Astrocyte of the hippocampus (primary cell): ENCODE data around the gene RAVER2.
A peak's percentile ranks its signal among the peaks of the same experiment; 100 is the strongest.

Experiments used
- DNase-seq: peaks from one replicate; pipeline ENCODE4 v3.0.0; 2011; ENCODE audit warnings: low read depth, low spot score

RAVER2 gene

DNA sequence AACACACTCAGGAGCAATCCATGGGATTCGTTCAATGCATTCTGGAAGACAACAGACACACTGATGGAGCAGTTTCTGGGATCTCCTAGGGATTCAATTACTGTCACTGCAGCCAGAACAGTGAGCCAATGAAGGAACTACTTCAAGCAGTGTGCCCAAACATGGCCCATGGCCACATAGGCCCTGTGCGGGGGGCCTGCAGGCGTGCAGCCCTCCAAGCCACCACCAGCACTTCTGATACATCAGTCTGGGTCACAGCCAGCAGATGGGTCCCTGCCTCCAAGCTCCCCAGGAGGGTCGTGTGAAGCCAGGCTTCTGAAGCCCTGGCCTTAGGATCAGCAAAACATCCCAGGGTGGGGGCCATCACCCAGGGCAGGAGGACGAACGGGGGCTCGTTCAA lies 99.3 kb downstream of the RAVER2 start:
- no peak for DNase-seq

DNA sequence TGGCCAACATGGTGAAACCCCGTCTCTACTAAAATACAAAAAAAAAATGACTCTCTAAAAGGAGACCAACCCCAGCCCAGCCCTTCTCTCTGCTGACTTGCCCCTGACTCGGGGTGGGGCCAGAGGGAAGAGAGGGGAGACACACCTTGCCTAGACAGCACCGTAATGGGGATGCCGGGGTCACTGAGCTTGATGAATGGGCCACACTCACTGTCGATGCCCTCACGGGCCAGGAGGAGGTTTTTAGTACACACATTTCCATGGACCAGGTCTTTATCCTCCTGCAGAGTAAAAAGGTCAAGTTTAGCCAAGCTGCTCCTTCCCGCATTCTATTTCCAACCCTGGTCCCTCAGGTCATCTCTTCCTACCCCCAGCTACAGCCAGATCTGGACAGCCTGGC lies 99.7 kb downstream of the RAVER2 start:
- DNase-seq, result no peak

DNA sequence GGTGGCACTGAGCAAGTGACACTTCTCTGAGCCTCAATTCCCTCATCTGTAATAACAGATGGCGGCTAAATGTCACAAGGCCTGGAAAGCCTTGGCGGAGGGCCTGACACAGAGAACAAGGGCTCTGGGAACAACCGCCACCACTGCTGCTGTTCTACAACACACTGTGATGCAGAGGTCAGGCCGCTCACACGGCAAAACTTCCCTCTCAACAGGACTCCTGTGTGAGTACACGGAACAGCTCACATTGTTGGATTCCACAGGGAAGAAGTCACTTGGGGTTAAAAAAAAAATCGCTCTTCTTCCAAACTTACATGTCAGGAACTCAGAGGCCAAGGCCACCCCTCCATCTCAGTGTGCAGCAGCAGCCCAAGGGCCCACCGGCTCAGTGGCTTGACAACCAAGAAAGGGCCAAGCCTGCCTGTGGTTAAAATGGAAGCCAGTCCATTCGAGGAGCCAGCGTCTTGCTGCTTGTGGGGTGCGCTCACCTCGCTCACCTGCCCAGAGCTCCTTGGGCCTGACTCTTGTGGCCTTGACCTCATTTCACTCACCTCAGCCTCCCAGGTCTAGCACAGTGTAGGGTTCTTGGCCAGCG lies 101.1 kb downstream of the RAVER2 start:
- no peak for DNase-seq

DNA sequence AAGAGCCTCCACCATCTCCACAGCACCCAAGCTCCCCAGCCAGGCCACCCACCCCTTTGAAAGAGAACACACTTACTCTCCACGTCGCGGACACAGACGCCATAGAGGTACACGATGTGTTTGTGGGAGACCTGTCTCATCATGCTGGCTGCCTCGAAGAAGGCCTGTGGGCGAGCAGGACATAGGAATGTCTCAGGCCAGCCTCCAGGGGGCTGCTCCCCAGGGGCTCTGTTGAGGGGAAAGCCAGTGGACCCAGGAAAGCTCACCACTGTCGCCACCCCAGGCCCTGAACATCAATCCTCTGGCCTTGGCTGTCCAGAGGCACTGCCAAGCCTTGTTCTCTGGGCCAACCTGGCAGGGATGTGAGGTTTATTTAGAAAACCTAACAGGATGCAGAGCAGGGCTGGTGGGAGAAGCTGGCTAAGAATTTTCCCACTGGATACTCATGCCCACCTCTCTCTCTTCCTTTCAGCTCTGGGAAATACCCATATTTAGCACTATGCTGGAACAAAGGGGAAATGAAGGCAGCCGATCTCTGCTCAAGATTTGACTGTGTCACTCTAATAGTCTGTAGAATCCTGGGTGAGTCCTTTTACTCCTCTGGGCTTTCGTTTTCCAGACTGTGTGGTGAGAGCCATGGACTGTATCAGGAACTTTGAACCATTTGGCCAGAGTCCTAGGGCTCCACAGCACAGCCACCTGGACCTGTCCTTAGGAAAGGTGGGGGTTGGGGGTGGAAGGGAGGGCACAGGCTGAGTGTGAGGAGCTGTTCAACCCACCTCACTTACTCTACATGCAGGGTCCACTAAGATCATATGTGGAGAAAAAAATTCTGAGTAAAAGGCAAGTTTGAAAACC lies 101.9 kb downstream of the RAVER2 start:
- no peak for DNase-seq

DNA sequence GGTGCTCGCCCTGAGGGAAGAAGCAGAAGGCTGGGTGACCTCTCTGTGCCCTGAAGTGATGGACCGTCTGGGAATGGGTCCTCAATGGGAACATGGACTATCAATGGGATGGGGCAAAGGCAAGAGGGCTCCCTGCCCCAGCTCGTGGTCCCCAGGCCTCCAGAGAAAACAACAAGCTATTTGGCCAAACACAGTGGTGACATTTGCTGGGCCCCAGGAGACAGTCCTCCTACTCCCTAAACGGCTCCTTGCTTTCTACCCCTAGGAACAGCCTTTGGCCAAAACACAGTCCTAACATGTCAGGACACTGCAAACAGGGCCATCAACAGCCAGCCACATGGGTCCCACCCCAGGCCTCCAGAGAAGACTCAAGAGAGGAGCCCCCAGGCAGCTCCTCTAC lies 102.8 kb downstream of the RAVER2 start:
- DNase-seq, result no peak

DNA sequence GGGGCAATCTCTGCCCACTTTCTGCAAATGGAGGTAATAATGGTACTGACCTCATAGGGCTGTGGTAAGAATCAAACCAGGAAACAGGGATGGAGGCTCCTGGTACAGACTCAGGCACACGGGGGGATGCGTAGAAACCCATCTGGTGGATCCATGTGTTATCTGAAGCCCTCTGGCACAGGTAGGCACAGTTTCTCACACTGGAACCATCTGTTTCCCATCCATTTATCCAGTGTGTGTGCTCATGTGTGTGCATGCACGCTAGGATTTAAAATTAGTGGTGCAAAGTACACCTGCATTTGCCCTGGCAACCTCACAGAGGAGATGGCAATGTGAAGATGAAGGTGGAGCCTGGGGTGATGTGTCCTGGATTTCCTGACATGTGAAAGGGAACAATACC lies 103.3 kb downstream of the RAVER2 start:
- DNase-seq, result no peak

DNA sequence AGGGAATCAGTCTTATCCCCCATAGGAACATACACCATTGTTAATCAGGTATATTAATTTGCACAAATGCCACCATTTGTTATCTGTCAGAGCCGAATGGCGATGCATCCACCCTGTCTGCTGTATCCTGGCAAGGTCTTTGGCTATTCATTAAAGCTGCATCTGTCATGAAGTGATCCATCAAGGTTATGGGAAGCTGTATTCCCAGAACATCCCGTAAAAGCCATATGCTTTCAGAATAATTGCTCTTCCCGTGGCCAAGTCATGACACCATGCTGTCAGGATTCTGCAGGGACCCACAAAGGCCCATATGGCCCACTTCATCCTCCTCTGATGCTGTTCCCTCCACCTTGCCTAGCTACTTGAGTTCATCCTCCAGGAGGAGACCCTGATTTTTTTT lies 103.9 kb downstream of the RAVER2 start:
- DNase-seq, result no peak

DNA sequence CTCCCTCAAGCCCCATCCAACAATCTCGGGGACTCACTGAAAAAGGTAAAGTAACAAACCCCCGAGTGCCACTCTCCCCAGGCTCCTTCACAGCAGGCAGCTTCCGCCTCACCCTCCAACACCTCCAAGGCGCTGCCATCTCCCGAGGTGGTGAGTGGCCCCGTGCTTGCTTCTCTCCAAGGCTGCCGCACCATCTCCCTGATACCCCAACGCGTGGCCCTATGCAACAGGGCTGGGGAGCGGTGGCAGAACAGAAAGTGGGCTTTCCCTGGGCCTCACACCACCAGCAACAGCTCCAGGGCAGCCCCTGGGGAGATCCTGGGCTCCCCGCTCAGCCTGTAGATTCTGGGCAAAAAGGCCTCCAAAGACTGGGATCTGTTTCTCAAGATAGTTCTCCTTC lies 105.1 kb downstream of the RAVER2 start:
- DNase-seq, result no peak

DNA sequence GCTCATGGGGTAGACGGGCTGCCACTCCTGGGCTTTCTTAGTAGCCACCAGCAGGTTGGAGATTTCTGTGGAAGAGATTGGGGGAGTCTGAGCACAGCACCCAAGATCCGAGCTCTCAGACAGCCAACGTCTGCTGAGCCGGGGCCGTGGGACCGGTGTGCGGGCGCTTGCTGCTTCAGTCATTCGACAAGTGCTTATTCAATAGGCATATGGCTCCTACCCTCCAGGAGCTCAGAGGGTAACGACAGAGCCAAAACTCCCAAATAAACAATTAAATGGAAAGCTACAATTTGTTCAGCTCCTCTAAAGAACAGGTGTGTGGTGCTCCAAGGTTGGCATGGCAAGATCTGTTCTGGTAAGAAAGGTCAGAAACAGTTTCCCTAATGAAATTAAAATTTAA lies 106.0 kb downstream of the RAVER2 start:
- no peak for DNase-seq

DNA sequence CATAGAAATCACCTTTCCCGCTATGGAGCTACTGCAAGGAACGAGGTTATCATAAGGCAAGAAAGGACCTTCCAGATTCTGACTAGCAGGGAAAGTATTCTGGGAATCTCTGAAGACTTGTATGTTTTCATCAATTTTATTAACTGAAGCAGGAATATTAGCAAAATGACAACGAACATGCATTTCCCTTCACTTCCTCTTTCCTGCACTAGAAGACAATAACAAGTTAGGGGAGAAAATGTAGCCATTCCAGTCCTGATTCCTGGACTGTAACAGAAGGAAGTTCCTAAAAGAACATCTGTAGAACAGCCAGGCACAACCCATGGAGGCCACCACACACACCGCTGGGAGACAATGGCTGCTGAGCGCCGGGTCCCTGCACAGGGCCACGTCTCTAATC lies 106.8 kb downstream of the RAVER2 start:
- no peak for DNase-seq

DNA sequence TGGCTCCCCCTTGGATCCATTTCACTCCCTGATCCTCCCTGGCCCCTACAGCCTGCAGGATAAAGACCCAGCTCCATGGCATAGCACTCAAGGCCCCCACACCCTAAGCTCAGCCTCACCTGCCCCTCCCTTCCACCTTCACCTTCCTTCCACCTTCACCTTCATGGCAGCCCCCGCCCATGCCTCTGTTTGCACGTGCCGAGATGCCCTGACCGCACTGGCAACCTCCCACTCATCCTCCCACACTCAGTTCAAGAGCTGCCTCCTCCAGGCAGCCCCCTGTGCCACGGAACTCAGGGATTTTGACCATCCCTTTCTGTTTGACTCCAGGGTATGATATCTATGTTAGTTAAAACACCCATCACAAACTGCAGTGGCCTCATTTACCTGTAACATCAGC lies 109.8 kb downstream of the RAVER2 start:
- no peak for DNase-seq

DNA sequence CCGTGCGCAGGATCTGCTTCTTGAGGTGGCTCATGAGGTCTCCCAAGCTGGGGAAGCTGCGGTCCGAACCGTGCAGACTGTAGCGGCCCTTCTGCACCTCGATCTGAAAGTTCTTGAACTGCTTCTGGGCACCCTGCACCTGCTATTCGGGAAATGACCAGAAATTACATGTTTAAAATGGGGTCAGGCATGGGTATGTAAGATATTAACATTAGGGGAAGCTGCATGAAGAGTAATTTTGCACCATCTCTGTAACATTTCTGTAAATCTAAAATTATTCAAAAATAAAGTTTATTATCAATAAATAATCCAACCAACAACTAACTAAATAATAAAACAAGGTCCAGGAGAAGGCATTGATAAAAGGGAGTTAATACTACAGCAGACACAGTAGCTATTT lies 110.7 kb downstream of the RAVER2 start:
- DNase-seq, result no peak

DNA sequence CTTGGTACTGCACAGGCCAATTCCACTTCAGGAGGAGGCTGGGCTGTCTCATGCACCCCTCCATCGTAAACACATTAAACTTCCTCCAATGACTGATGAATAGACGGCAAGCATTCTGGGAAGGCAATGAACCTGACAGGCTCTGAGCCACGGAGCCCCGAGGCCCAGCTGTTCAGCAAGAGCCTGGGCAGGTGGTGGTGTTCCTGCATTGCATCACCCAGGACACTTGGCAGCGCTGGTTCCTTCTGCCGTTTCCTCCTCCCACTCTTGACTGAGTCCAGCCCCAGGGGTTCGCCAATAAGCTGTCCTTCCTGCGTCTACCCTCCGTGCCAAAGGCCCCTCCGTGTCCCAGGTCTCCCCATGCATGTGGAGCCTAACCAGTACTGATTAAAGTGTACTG lies 111.7 kb downstream of the RAVER2 start:
- no peak for DNase-seq

DNA sequence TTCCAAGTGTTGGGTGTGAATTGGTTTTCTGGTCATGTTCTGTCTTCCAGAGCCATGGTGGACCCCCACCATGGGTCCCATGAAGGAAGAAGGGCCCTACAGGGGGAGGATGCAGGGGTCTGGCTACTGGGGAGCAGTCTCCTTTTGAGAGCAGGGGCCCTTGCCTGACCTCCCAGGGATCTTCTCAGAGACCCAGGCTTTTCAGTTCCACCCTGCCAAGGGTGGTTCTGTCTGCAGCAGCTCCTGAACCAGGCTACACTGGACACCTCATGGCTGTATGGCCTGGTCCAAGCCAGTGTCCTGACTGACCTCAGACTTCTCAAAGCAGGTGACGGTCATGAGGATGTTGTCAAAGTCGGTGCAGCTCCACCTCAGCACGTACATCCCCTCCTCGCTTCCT lies 112.5 kb downstream of the RAVER2 start:
- no peak for DNase-seq

DNA sequence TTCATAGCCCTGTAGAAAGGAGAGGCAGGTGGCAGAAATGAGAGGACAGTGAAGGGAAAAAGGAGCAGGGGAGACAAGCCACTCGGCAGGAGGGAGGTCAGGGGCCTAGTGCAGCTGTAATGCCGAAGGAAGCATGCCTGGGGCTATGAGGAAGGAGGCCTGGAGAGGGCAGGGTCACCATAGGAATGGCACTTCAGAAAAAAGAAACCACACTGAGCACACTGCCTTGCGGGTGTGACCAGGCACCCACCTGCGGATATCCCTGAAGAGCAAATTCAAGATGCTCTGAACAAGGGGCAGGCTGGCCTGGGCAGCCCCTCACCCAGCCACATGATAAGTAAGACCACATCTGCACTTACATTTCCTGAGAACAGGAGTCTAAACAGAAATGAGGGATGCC lies 116.7 kb downstream of the RAVER2 start:
- peak; percentile 44 for DNase-seq

DNA sequence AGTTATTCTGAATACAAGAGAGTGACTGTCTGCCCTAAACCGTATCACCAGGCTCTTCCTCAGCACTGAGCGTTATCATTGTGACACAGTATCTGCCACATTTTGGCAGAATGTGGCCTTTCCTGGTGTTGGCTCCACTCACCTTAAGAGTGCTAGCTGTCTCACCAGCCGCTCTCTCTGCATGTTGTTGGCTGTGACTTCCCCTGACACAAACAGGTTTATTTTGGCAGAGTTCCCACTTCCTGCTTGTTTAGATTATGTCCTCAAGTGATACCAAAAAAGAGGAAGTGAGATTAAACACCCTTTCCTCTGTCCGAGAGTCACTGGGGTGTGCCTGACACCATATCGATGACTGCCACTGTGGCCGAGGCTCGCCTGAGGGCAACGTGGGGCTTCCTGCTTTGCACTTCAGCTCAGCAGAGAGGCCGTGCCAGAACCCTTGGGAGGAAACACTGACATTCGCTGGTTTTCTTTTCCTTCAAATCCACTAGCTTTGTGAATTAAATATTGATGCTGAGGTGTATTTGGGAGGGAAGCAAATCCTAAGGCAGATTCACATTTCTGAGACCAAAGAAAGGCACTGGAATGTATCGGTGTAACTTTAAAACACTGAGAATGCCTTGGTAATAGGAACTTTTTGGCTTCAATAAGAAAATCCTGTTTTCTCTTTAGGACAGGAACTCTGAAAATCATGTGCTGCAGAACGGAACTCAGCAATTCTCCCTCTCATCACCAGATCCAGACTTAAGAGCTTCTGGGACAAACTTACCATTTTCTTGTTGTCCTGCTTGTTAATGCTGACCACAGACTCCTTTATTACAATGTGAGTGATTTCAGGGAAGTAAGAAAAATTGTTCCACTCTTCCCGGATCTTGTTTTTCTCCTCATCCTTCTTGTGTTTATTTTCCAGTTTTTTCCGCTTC lies 119.4 kb downstream of the RAVER2 start:
- no peak for DNase-seq

DNA sequence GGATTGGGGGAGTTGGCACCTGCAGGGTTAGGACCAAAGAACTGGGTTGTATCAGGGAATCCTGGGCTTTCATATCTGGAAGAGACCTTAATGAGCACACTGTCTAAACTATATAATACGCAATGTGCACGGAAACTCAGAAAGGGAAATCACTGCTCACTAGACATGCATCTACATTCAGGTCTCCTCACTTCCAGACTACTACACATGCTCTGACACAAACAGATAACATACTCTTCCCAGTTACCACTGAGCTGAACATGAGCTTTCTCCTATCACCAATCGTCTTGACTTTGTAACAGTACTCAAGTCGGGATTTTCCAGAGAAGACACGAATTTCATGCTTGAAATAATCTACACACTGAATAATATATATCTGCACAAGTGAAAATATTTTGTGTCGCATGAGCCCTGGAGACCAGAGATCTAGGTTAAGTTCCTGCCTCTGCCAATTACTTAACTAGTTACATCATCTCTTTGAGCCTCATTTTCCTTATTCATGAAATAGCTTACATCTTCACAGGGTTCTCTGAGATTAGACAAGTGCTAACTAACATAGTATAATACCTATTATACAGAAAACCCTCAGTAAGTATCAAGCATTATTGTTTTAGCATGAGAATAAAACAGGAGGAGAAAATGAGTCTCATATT lies 120.4 kb downstream of the RAVER2 start:
- no peak for DNase-seq

DNA sequence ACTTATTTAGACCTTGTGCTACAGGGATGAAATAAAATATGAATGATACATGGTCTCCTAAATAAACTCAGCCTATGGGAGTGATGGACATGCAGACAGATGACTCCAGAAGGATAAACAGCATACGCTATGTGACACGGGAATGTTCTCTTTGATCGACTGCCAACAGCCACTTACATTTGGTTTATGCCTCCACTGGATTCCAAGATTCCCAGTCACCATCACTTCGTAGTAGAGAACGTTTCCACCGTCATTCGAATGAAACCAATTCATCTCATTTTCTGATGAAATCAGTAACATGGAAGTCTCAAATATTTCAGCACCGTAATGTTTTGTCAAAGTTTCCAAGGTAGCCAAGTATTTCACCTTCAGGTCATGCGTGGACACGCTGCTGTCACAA lies 121.8 kb downstream of the RAVER2 start:
- DNase-seq, result peak; percentile 21

DNA sequence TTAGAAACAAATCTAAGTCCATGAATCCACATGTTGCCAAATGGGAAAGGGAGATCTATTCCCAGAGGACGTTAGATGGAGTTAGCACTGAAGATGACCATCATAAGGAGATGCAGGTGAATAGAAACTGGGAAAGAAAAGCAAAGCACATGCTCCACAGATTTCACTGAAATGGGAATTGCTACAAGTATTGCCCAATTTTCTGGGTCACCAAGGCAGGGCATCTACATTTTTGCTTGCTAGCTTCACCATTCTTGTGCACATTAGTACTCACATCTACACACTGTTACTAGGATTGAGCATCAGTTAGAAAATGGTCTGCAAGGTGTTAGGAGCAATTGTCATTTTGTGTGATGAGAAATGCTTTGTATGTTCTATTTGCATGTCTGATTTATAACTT lies 122.4 kb downstream of the RAVER2 start:
- DNase-seq, result no peak

DNA sequence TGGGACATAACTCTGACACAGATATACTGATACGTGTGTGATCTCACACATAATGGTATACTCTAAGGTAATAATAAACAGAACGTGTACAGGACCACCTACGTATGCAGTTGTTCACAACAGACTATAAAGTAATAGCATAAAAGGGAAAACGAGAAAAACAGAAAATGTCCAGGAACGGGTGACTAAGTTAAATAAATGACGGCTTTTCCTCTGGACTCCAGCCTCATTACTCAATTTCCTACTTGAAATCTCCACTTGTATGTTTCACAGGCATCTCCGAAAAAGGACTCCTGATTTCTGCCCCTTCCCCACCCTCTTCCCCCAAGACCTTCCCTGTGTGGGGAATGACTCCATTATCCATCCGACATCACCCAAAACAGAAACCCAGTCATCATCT lies 126.4 kb downstream of the RAVER2 start:
- DNase-seq, result no peak

DNA sequence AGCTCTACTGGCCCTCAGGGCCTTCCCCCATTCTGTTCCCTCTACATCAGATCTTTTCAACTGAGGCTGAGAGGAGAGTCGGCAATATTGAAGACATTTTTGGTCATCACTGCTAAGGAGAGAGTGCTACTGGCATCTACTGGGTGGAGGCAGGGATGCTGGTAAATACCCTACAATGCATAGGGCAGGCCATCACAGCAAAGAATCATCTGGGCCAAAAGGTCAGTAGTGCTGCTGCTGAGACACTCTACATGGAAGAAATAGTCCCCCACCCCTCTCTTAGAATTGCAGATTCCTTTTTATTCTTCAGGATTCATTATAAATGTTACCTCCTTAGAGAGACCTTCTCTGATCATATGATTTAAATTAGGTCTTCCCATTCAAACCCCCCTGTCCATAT lies 127.2 kb downstream of the RAVER2 start:
- no peak for DNase-seq

DNA sequence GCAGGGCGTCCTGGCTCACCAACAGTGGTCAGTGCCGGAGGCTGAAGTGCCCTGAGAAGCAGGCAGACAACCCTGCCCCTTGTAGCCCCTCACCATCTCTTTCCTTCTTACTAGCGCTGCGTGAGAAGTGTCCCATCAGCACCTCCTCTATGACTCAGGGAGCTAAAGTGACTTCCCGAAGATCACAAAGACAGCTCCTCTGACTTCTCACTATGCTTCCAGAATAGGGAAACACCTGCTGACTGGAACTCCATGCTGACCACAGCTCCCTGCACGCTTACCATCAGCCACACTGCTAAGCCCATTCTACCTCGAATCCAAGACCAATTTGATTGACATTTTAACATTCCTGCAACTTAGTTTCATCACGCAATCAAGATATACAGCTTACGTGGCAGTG lies 128.7 kb downstream of the RAVER2 start:
- no peak for DNase-seq
